ENCODE measurements around the gene TULP1.

TULP1 gene

DNA sequence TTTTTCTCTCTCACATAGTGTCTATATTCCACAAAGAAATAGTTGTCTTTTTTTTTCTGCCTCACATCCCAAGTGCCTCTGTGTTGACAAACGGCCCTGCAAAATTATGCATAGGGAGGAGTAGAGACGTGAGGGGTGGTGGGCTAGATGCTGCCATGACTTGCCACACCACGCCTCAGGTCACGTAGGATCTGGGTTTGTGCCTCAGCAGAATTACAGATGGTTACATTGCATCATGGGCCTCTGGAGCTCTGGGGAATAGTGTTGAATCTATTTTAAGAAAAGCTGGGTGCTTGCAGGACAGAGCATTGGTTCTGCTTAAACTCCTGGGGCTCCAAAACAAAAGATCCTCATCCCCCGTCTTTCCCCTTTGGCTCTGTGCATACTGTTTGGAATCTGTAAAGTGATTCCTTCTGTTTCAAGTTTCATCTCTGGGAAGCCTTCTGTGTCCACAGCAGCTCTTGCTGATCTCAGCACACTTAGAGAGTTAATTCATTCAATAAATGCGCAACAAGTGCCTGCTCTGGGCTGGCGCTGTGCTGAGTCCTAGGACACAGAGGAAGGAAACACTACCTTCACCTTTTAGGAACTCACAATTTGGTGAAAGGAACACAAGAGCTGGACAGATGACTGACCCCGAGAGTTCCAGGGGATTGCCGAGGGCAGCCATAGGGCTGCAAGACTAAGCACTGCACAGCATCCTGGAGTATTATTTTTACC lies 58.1 kb downstream of the TULP1 start:
- no peak for TF ChIP-seq YY1 (IDR thresholded peaks at IDR 0.05; ENCODE audit: low read depth)
- TF ChIP-seq FOXM1 (IDR thresholded peaks at IDR 0.05; ENCODE audit: borderline replicate concordance, low read depth) = no peak
- no peak for TF ChIP-seq RAD21 (IDR thresholded peaks at IDR 0.05; ENCODE audit: low read depth)
- TF ChIP-seq, protein P1, sequence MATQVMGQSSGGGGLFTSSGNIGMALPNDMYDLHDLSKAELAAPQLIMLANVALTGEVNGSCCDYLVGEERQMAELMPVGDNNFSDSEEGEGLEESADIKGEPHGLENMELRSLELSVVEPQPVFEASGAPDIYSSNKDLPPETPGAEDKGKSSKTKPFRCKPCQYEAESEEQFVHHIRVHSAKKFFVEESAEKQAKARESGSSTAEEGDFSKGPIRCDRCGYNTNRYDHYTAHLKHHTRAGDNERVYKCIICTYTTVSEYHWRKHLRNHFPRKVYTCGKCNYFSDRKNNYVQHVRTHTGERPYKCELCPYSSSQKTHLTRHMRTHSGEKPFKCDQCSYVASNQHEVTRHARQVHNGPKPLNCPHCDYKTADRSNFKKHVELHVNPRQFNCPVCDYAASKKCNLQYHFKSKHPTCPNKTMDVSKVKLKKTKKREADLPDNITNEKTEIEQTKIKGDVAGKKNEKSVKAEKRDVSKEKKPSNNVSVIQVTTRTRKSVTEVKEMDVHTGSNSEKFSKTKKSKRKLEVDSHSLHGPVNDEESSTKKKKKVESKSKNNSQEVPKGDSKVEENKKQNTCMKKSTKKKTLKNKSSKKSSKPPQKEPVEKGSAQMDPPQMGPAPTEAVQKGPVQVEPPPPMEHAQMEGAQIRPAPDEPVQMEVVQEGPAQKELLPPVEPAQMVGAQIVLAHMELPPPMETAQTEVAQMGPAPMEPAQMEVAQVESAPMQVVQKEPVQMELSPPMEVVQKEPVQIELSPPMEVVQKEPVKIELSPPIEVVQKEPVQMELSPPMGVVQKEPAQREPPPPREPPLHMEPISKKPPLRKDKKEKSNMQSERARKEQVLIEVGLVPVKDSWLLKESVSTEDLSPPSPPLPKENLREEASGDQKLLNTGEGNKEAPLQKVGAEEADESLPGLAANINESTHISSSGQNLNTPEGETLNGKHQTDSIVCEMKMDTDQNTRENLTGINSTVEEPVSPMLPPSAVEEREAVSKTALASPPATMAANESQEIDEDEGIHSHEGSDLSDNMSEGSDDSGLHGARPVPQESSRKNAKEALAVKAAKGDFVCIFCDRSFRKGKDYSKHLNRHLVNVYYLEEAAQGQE (IDR thresholded peaks at IDR 0.05; ENCODE audit: low read depth) = no peak
- no peak for TF ChIP-seq CEBPB (IDR thresholded peaks at IDR 0.05)
- TF ChIP-seq CREB1 (IDR thresholded peaks at IDR 0.05; ENCODE audit: low read depth) = no peak
- no peak for TF ChIP-seq EP300 (IDR thresholded peaks at IDR 0.05; ENCODE audit: borderline replicate concordance)
- TF ChIP-seq TEAD4 (IDR thresholded peaks at IDR 0.05) = no peak
- no peak for TF ChIP-seq NFIC (IDR thresholded peaks at IDR 0.05)
- TF ChIP-seq TCF12 (IDR thresholded peaks at IDR 0.05; ENCODE audit: low read depth) = no peak

DNA sequence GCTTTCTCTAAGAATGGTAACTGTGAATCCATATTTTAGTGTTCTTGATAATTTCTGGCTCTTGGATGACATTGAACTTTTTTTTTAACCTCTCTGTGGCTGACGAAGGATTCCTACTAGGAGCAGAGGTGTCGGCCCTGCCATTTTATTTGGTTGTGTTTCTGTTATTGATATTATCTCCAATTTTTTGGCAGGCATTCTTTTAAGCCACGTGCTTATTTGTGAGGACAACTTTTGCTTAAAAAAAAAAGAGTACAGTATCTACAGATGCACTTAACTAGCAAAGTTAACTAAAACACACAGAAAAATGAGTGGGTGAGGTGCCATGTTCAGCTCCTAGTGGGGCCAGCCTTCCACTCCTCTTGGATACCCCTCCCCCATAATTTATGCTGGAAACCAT lies 59.5 kb downstream of the TULP1 start:
- TF ChIP-seq, protein P2, sequence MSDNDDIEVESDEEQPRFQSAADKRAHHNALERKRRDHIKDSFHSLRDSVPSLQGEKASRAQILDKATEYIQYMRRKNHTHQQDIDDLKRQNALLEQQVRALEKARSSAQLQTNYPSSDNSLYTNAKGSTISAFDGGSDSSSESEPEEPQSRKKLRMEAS (IDR thresholded peaks at IDR 0.05) = no peak
- TF ChIP-seq ZBTB7A (IDR thresholded peaks at IDR 0.05; ENCODE audit: low read depth) (no peak), RAD21 (IDR thresholded peaks at IDR 0.05; ENCODE audit: low read depth) (no peak), EGR1 (IDR thresholded peaks at IDR 0.05) (no peak), YY1 (IDR thresholded peaks at IDR 0.05; ENCODE audit: low read depth) (no peak)
- TF ChIP-seq, protein P1 (IDR thresholded peaks at IDR 0.05; ENCODE audit: low read depth) = no peak
- TF ChIP-seq, protein P3, sequence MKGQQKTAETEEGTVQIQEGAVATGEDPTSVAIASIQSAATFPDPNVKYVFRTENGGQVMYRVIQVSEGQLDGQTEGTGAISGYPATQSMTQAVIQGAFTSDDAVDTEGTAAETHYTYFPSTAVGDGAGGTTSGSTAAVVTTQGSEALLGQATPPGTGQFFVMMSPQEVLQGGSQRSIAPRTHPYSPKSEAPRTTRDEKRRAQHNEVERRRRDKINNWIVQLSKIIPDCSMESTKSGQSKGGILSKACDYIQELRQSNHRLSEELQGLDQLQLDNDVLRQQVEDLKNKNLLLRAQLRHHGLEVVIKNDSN (IDR thresholded peaks at IDR 0.05) = no peak

DNA sequence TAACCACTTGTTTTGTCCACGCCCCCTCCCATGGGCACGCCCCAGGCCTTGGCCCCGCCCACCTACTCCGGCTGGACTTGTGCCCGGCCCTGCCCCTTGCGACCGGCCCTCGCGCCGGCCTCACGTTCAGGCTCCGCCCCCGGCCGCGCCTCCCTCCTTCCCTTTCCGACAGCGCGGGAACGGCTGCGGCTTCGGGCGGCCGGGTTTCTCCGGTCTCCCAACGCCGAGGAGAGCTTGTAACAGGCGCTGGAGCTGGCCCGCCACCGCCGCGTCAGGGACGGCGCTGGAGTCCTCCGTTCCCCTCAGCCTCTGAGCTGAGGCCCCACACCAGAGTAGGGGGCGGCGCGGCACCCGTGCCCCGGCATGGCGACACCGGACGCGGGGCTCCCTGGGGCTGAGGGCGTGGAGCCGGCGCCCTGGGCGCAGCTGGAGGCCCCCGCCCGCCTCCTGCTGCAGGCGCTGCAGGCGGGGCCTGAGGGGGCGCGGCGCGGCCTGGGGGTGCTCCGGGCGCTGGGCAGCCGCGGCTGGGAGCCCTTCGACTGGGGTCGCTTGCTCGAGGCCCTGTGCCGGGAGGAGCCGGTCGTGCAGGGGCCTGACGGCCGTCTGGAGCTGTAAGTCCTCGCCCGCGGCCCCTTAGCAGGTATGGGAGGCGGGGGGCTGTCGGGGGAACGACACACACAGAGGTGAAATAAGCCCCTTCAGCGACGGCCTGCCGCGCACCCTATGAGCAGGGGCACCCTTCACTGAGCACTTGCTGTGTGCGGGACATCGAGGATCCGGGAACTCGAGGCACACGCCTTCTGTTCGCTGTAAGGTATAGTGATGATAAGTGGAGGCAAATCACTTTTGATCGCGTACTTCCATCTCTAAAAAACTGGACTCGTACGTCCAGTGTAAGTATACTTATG lies 60.3 kb downstream of the TULP1 start, which contains the start of gene FANCE:
TSS of gene FANCE (plus strand) at position 156 of the 908 bp plus-strand sequence. CDS start at position 364, 208 bp downstream.
- peak; percentile 53 for TF ChIP-seq NFIC (IDR thresholded peaks at IDR 0.05)
- TF ChIP-seq, protein P2 (IDR thresholded peaks at IDR 0.05) = peak; percentile 83
- TF ChIP-seq EP300 (IDR thresholded peaks at IDR 0.05; ENCODE audit: borderline replicate concordance) = 0 out of 2 replicates have a peak, but pooled peaks have one; percentile 33
- TF ChIP-seq, protein P1 (IDR thresholded peaks at IDR 0.05; ENCODE audit: low read depth) = no peak
- peak; percentile 73; the same call in 1 of the 2 replicates for TF ChIP-seq ZBTB7A (IDR thresholded peaks at IDR 0.05; ENCODE audit: low read depth)
- peak; percentile 41; the same call in 1 of the 2 replicates for TF ChIP-seq TCF12 (IDR thresholded peaks at IDR 0.05; ENCODE audit: low read depth)
- peak; percentile 46; the same call in 1 of the 2 replicates for TF ChIP-seq TAF1 (IDR thresholded peaks at IDR 0.05; ENCODE audit: low read depth)
- TF ChIP-seq, protein P3 (IDR thresholded peaks at IDR 0.05) = peak; percentile 22; the same call in 1 of the 2 replicates
- TF ChIP-seq EGR1 (IDR thresholded peaks at IDR 0.05) = no peak; the same call in 1 of the 2 replicates

All from Ishikawa (cell line).